ENCODE data around the gene USP32.

Gene USP32

GRCh38 chr17:60164697-60165096, 227.2 kb downstream of the USP32 start:
- DNase-seq (ENCODE audit: low read depth), result no peak
- no peak for TF ChIP-seq CTCF (IDR thresholded peaks at IDR 0.05; ENCODE audit: insufficient read depth, low read depth, low read length, missing control alignments)
- no peak overlapping the region for H3K4me3 ChIP-seq (ENCODE audit: low read depth, low read length)

GRCh38 chr17:60164164-60164563, 227.8 kb downstream of the USP32 start:
- DNase-seq (ENCODE audit: low read depth), result no peak
- TF ChIP-seq CTCF (IDR thresholded peaks at IDR 0.05; ENCODE audit: insufficient read depth, low read depth, low read length, missing control alignments), result no peak
- H3K4me3 ChIP-seq (ENCODE audit: low read depth, low read length), result no peak overlapping the region

GRCh38 chr17:60163108-60163784, 228.7 kb downstream of the USP32 start:
- TF ChIP-seq CTCF (IDR thresholded peaks at IDR 0.05; ENCODE audit: insufficient read depth, low read depth, low read length, missing control alignments), result peak; percentile 15
- no peak overlapping the region for H3K4me3 ChIP-seq (ENCODE audit: low read depth, low read length)
- DNase-seq (ENCODE audit: low read depth), result peak; percentile 23

GRCh38 chr17:60161598-60162330, 230.2 kb downstream of the USP32 start:
- TF ChIP-seq CTCF (IDR thresholded peaks at IDR 0.05; ENCODE audit: insufficient read depth, low read depth, low read length, missing control alignments), result no peak
- no peak overlapping the region for H3K4me3 ChIP-seq (ENCODE audit: low read depth, low read length)
- DNase-seq (ENCODE audit: low read depth), result no peak

- TF ChIP-seq CTCF (IDR thresholded peaks at IDR 0.05; ENCODE audit: insufficient read depth, low read depth, low read length, missing control alignments), result no peak
- no peak overlapping the region for H3K4me3 ChIP-seq (ENCODE audit: low read depth, low read length)
- DNase-seq (ENCODE audit: low read depth), result peak; percentile 39
Observed at GRCh38 chr17:60160829-60161501, 231.0 kb downstream of the USP32 start.

- no peak for DNase-seq (ENCODE audit: low read depth)
- H3K4me3 ChIP-seq (ENCODE audit: low read depth, low read length), result no peak overlapping the region
- no peak for TF ChIP-seq CTCF (IDR thresholded peaks at IDR 0.05; ENCODE audit: insufficient read depth, low read depth, low read length, missing control alignments)
Observed at GRCh38 chr17:60159479-60159866, 232.5 kb downstream of the USP32 start.
